SK-N-SH treated with all-trans-retinoic acid at 6 μM for 48 hours (cell line): ENCODE measurements around the gene TRIM61.
"Not testable (repeated sequence)": the region's sequence is repeated elsewhere in the genome, so short reads cannot be mapped to it uniquely, and the experiment has no call there.

ENCODE experiments used
- ATAC-seq: fragments of 200-7000 bp; cut with Tn5 transposase; 3 replicates; pipeline ENCODE4 v1.9.1; 2020; ENCODE audit warnings: mild to moderate bottlenecking, moderate library complexity
- ARNTL ChIP-seq: fragments of 450-650 bp; formaldehyde crosslinking; IDR thresholded peaks from 2 replicates; pipeline ENCODE4 v1.5.0; 2020; ENCODE audit warnings: low read depth, mild to moderate bottlenecking, moderate library complexity, borderline replicate concordance
- CSDC2 ChIP-seq: fragments of 250-450 bp; sonication (Bioruptor Pico); IDR thresholded peaks from 2 replicates; pipeline ENCODE4 v1.5.0; 2020; ENCODE audit warnings: mild to moderate bottlenecking, moderate library complexity
- GLIS3 ChIP-seq: fragments of 250-450 bp; sonication (Bioruptor Pico); IDR thresholded peaks from 2 replicates; pipeline ENCODE4 v1.5.0; 2020; ENCODE audit warnings: mild to moderate bottlenecking, moderate library complexity
- RARB ChIP-seq: fragments of 250-450 bp; sonication (Bioruptor Pico); IDR thresholded peaks from 2 replicates; pipeline ENCODE4 v1.8.0; 2021; ENCODE audit warnings: mild to moderate bottlenecking, moderate library complexity
- SNAI2 ChIP-seq: fragments of 250-450 bp; sonication (Bioruptor Pico); IDR thresholded peaks from 2 replicates; pipeline ENCODE4 v1.5.0; 2020; ENCODE audit warnings: mild to moderate bottlenecking, moderate library complexity
- TCF4 ChIP-seq: fragments of 250-450 bp; sonication (Bioruptor Pico); IDR thresholded peaks from 2 replicates; pipeline ENCODE4 v1.8.0; 2021; ENCODE audit warnings: mild to moderate bottlenecking, moderate library complexity, borderline replicate concordance
- TOX ChIP-seq: fragments of 250-450 bp; sonication (Bioruptor Pico); IDR thresholded peaks from 2 replicates; pipeline ENCODE4 v1.8.0; 2021; ENCODE audit warnings: mild to moderate bottlenecking, moderate library complexity, borderline replicate concordance
- ZC3H10 ChIP-seq: fragments of 250-450 bp; sonication (Bioruptor Pico); IDR thresholded peaks from 2 replicates; pipeline ENCODE4 v1.5.1; 2021; ENCODE audit warnings: mild to moderate bottlenecking, moderate library complexity
- ZFP3 ChIP-seq: fragments of 250-450 bp; sonication (Bioruptor Pico); IDR thresholded peaks from 2 replicates; pipeline ENCODE4 v1.5.0; 2020; ENCODE audit warnings: mild to moderate bottlenecking, moderate library complexity
- ZFP30 ChIP-seq: fragments of 450-650 bp; formaldehyde crosslinking; IDR thresholded peaks from 2 replicates; pipeline ENCODE4 v1.5.0; 2022; ENCODE audit warnings: mild to moderate bottlenecking, moderate library complexity
- ZNF565 ChIP-seq: fragments of 450-650 bp; formaldehyde crosslinking; conservative IDR thresholded peaks from 2 replicates; pipeline ENCODE4 v1.5.0; 2020; ENCODE audit warnings: low read depth, mild to moderate bottlenecking, moderate library complexity
- ZNF70 ChIP-seq: fragments of 450-650 bp; formaldehyde crosslinking; IDR thresholded peaks from 2 replicates; pipeline ENCODE4 v1.5.0; 2020; ENCODE audit warnings: mild to moderate bottlenecking, moderate library complexity
- ZNF8 ChIP-seq: fragments of 450-650 bp; formaldehyde crosslinking; IDR thresholded peaks from 2 replicates; pipeline ENCODE4 v1.5.0; 2020; ENCODE audit warnings: mild to moderate bottlenecking, moderate library complexity
- TF ChIP-seq, protein P1 (sequence below): fragments of 250-450 bp; sonication (Bioruptor Pico); IDR thresholded peaks from 2 replicates; pipeline ENCODE4 v1.5.0; 2020; ENCODE audit warnings: mild to moderate bottlenecking, moderate library complexity
- TF ChIP-seq, protein P2 (sequence below): fragments of 250-450 bp; sonication (Bioruptor Pico); IDR thresholded peaks from 2 replicates; pipeline ENCODE4 v1.8.0; 2021; ENCODE audit warnings: low read depth, mild to moderate bottlenecking, moderate library complexity, borderline replicate concordance
- TF ChIP-seq, protein P3 (sequence below): fragments of 250-450 bp; sonication (Bioruptor Pico); IDR thresholded peaks from 2 replicates; pipeline ENCODE4 v1.5.1; 2021; ENCODE audit warnings: mild to moderate bottlenecking, moderate library complexity
- TF ChIP-seq, protein P4 (sequence below): fragments of 250-450 bp; sonication (Bioruptor Pico); IDR thresholded peaks from 2 replicates; pipeline ENCODE4 v1.5.1; 2020; ENCODE audit warnings: low read depth, mild to moderate bottlenecking, moderate library complexity

The TRIM61 gene

DNA sequence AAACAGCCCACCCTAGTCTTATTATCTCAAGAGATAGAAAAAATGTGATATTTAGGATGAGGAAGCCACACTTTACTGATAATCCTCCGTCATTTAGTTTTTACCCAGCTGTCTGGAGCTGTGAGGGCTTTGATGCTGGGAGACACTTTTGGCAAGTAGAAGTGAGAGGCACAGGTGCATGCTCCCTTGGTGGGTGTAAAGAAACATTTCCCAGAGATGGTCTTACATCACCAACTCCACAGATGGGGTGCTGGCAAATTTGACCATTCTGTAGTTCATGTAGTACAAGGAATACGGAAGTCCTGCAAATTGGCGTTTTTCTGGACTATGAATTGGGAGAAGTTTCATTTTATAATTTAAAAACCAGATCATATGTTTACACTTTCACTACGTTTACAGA, 28.5 kb downstream of the TRIM61 start (continued):
- TF ChIP-seq, protein P1, sequence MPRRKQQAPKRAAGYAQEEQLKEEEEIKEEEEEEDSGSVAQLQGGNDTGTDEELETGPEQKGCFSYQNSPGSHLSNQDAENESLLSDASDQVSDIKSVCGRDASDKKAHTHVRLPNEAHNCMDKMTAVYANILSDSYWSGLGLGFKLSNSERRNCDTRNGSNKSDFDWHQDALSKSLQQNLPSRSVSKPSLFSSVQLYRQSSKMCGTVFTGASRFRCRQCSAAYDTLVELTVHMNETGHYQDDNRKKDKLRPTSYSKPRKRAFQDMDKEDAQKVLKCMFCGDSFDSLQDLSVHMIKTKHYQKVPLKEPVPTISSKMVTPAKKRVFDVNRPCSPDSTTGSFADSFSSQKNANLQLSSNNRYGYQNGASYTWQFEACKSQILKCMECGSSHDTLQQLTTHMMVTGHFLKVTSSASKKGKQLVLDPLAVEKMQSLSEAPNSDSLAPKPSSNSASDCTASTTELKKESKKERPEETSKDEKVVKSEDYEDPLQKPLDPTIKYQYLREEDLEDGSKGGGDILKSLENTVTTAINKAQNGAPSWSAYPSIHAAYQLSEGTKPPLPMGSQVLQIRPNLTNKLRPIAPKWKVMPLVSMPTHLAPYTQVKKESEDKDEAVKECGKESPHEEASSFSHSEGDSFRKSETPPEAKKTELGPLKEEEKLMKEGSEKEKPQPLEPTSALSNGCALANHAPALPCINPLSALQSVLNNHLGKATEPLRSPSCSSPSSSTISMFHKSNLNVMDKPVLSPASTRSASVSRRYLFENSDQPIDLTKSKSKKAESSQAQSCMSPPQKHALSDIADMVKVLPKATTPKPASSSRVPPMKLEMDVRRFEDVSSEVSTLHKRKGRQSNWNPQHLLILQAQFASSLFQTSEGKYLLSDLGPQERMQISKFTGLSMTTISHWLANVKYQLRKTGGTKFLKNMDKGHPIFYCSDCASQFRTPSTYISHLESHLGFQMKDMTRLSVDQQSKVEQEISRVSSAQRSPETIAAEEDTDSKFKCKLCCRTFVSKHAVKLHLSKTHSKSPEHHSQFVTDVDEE (CRISPR knock-in tag), result no peak
- no peak for TF ChIP-seq GLIS3 (CRISPR knock-in tag)
- TF ChIP-seq, protein P2, sequence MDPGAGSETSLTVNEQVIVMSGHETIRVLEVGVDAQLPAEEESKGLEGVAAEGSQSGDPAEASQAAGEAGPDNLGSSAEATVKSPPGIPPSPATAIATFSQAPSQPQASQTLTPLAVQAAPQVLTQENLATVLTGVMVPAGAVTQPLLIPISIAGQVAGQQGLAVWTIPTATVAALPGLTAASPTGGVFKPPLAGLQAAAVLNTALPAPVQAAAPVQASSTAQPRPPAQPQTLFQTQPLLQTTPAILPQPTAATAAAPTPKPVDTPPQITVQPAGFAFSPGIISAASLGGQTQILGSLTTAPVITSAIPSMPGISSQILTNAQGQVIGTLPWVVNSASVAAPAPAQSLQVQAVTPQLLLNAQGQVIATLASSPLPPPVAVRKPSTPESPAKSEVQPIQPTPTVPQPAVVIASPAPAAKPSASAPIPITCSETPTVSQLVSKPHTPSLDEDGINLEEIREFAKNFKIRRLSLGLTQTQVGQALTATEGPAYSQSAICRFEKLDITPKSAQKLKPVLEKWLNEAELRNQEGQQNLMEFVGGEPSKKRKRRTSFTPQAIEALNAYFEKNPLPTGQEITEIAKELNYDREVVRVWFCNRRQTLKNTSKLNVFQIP, result no peak

DNA sequence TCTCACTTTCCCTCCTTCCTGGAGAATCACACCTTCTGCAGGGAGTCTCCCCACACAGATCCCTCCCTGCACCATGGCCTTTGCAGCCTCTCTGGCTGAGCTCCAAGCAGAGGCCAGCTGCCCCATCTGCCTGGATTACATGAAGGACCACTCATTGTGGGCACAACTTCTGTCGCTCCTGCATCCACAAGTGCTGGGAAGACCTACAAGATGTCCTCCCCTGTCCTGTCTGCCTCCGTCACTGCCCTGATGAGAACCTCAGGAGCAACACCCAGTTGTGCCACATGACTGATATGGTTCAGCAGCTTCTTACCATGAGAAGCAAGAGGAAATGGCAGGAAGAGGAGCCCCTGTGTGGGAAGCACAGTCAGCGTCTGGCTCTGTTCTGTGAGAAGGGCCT, 29.5 kb downstream of the TRIM61 start:
- ATAC-seq, result not testable (repeated sequence)

DNA sequence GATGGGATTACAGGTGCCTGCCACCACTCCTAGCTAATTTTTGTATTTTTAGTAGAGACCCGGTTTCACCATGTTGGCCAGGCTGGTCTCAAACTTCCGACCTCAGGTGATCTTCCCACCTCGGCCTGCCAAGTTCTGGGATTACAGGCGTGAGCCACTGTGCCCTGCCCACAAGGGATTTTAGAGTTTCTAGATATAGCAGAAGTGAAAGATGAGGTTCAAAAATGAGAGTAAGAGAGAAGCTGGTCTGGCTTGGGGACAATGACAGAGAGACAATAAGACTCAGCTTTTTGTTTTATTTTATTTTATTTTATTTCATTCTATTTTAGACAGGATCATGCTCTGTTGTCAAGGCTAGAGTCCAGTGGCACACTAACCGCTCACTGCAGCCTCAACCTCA, 30.6 kb downstream of the TRIM61 start:
- no peak for TF ChIP-seq ZC3H10 (CRISPR knock-in tag)
- no peak for TF ChIP-seq TCF4
- TF ChIP-seq, protein P3, sequence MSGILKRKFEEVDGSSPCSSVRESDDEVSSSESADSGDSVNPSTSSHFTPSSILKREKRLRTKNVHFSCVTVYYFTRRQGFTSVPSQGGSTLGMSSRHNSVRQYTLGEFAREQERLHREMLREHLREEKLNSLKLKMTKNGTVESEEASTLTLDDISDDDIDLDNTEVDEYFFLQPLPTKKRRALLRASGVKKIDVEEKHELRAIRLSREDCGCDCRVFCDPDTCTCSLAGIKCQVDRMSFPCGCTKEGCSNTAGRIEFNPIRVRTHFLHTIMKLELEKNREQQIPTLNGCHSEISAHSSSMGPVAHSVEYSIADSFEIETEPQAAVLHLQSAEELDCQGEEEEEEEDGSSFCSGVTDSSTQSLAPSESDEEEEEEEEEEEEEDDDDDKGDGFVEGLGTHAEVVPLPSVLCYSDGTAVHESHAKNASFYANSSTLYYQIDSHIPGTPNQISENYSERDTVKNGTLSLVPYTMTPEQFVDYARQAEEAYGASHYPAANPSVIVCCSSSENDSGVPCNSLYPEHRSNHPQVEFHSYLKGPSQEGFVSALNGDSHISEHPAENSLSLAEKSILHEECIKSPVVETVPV (CRISPR knock-in tag), result no peak
- no peak for TF ChIP-seq RARB (CRISPR knock-in tag)
- TF ChIP-seq ZFP30, result no peak
- no peak for TF ChIP-seq CSDC2 (CRISPR knock-in tag)
- TF ChIP-seq ZNF8 (CRISPR knock-in tag), result no peak
- TF ChIP-seq ZNF565 (CRISPR knock-in tag), result no peak
- no peak for TF ChIP-seq TOX (CRISPR knock-in tag)
- no peak for TF ChIP-seq SNAI2 (CRISPR knock-in tag)
- no peak for TF ChIP-seq ZNF70 (CRISPR knock-in tag)
- ATAC-seq, result no peak

DNA sequence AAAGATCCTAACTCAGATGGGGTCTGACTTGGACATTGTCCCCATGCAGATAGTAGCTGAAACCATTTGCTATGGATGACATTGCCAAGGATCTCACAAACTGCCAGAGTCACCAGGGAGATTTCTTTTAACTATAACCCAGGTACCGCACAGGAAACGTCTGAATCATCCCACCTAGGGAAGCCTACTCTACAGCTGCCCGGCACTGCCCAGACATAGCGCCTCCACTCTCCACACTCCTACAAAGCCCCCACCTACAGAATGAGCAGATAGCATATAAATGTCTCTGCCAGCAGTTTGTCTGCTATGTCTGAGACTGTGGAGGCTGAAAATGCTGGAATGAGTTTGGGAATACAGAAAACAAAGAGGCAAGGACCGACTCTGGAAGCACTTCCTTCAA, 32.3 kb downstream of the TRIM61 start:
- ATAC-seq, result no peak
- TF ChIP-seq, protein P4, sequence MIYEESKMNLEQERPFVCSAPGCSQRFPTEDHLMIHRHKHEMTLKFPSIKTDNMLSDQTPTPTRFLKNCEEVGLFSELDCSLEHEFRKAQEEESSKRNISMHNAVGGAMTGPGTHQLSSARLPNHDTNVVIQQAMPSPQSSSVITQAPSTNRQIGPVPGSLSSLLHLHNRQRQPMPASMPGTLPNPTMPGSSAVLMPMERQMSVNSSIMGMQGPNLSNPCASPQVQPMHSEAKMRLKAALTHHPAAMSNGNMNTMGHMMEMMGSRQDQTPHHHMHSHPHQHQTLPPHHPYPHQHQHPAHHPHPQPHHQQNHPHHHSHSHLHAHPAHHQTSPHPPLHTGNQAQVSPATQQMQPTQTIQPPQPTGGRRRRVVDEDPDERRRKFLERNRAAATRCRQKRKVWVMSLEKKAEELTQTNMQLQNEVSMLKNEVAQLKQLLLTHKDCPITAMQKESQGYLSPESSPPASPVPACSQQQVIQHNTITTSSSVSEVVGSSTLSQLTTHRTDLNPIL, result no peak
- TF ChIP-seq TOX (CRISPR knock-in tag), result no peak
- no peak for TF ChIP-seq RARB (CRISPR knock-in tag)
- TF ChIP-seq, protein P2, result no peak
- TF ChIP-seq ARNTL (CRISPR knock-in tag), result no peak
- no peak for TF ChIP-seq ZFP3
- no peak for TF ChIP-seq TCF4
- no peak for TF ChIP-seq CSDC2 (CRISPR knock-in tag)

DNA sequence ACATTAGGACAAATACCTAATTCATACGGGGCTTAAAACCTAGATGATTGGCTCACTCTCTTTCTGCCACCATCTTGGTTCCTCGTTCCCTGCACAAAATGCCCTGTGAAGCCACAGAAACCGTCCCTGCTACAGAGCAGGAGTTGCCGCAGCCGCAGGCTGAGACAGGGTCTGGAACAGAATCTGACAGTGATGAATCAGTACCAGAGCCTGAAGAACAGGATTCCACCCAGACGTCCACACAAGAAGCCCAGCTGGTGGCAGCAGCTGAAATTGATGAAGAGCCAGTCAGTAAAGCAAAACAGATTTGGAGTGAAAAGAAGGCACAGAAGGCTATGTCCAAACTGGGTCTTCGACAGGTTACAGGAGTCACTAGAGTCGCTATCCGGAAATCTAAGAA, 34.3 kb downstream of the TRIM61 start:
- TF ChIP-seq ZFP3, result no peak
- ATAC-seq, result no peak
